GM19455 (cell line): ENCODE measurements around the gene DAPK3.
A peak's percentile ranks its signal among the peaks of the same experiment; 100 is the strongest.
"Not testable (repeated sequence)": the region's sequence is repeated elsewhere in the genome, so short reads cannot be mapped to it uniquely, and the experiment has no call there.

Experiments
- ATAC-seq: cut with Tn5 transposase; IDR thresholded peaks from one replicate; pipeline ENCODE4 v1.9.1; 2021; ENCODE audit not compliant: unreplicated experiment

The DAPK3 gene

GRCh38 chr19:3970808-3971598 lies at the start of gene DAPK3:
TSS of gene DAPK3 (minus strand) at chr19:3971099. CDS start at chr19:3969735, 1,364 bp downstream.
- peak; percentile 93 for ATAC-seq

GRCh38 chr19:4019578-4019977 lies 48.7 kb upstream of the DAPK3 start:
- no peak for ATAC-seq

DNA sequence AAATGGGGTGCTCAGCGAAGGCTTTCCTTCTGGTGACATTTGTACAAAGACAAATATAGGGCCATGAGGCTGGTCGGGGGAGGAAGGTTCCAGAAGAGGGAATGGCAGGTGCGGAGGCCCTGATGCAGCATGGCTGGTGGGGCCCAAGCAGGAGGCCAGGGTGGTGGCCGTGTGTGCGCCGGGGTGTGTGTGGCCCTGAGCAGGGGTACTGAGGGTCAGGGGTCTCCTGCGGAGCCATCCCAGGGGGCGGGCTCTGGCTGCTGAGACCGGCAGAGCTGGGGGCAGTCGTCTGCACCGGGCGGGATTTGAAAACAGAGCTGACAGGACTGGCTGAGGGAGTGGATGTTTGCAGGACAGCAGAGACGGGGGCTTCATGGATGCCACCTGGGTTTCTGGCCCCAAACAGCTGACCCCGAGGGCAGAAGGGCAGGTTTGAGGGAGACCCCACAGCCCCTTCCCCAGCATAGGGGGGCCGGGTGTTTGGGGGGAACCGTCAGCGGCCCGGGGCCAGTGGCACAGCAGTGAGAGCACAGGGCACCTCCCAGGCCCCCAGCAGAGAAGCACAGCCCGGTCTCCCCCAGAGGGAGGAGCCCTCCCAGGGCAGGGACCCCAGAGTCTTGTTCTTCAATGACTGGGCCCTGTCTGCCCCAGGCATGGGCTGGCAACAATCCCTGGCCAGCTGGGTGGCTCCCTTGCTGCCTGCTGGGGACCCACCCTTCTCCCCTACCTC lies 48.0 kb upstream of the DAPK3 start:
- no peak for ATAC-seq

DNA sequence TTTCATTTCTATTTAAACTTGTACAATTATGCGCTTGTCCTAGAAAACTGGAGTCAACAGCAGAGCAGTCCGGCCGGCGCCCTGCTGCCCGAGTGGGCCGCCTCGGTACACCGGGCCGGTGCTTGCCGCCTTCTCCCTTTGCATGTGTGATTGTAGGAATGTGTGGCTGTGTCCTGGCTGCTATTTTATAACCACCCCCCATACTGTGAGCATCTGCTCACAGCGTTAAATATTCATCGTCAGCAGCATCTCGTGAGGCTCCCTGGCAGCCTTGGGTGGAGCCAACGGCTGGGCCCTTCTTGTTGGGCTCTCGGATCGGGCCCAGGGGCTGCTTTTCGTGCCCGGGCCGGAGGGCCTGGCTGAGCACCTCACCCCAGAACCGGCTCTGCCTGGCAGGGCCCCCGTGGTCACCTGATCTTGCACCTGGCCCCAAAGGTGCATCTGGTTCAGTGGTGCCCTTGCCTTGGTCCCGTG lies 47.3 kb upstream of the DAPK3 start:
- no peak for ATAC-seq

GRCh38 chr19:4016903-4017638 lies 46.2 kb upstream of the DAPK3 start:
- no peak for ATAC-seq

DNA sequence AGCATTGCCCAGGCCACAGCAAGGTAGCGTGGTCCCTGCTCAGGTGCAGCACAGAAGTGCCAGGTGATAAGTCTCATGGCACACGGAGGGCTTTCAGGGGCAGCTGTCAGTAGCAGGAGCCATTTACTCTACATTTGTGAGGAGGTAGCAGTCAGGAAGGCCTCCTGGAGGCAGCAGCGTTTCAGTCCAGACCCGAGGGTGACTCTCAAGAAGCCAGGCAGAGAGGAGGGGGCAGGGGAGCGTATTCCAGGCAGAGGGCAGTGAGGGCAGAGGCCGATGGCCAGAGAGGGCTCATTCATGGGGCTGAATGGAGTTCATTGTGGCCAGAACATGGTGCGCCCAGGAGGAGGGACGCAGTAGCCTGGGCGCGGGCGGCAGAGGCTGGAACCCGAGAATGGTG lies 45.6 kb upstream of the DAPK3 start:
- ATAC-seq = no peak

DNA sequence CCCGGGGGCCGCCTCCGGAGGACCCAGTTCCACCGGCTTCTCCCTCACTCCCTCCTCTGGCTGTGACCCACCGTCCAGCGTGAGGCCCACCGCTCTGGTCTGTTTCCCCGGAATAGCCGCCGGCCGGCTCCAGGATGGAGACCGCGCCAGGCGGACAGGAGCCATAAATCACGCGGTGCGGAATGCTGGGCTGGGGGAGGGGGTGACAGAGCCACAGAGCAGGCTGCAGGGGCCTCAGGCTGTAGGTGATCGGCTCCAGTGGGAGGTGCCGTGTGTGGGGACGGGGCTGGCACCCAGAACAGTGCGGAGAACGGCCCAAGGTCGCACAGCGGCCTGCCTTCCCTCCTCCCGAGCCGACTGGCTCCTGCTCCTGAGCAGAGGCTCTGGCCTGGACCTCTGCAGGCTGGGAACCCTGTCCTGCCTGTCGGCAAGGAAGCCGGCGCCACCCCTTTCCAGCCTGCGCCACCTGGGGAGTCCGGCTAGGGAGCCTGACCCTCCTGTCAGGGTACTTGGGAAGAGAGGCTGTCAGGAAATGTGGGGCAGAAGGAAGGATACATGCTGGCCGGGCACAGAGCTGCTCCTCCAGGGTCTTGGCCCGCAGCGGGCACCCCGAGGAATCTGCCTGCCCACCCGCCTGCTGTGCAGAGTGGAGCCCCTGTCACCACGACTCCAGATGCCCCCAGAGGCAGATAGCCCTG lies 45.0 kb upstream of the DAPK3 start:
- no peak for ATAC-seq

GRCh38 chr19:4014541-4015491 lies 43.9 kb upstream of the DAPK3 start:
- no peak for ATAC-seq

DNA sequence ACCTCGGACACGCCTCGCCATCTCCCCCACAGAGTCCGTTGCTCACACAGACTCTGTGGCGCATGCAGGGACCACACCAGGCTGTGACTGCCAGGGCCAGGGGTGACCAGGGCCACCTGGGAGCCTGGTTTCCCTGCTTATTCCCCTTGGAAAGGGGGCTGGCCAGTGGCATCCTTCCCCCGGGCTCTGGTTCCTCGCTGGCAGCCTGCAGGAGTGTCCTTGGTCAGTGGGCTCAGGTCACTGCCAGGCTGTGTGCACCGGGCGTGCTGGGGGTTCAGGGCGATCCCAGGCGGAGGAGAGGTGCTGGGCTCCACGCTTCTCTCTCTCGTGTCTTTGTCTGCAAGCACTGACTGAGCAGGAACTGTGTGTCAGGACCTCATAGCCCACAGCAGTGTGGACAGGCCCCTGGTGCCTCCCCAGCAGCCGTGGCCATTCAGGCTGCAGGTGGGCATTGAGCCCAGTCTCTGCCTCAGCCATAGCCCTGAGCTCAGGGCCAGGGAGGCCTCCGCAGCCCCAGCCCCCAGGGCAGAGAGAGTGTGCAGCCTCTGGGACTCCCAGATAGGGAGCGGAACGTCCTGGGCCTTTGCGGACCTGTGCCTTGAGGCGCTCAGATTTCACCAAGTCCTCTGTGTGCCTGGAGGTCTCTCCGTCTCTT lies 43.1 kb upstream of the DAPK3 start:
- no peak for ATAC-seq

- ATAC-seq = no peak
Observed at GRCh38 chr19:4012975-4013634, 42.2 kb upstream of the DAPK3 start.

GRCh38 chr19:4012092-4012974 lies 41.4 kb upstream of the DAPK3 start:
- ATAC-seq = no peak

GRCh38 chr19:4011430-4011829 lies 40.5 kb upstream of the DAPK3 start:
- ATAC-seq = not testable (repeated sequence)

DNA sequence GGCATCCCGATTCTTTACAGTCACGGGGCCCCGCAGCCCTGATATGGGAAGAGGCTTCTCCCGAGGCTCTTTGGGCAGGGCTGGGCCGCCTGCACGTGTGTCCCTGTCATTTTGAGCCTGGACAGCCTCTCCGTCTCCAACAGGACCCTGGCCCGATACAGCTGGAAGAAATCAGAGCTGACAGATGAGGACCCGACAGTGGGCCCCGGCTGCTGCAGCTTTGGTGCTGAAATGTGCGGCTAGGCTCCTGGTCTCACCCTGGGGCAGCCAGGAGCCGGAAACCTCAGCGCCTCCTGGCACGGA lies 39.9 kb upstream of the DAPK3 start:
- ATAC-seq = no peak

- ATAC-seq = no peak
Observed at GRCh38 chr19:4009990-4010807, 39.3 kb upstream of the DAPK3 start.

DNA sequence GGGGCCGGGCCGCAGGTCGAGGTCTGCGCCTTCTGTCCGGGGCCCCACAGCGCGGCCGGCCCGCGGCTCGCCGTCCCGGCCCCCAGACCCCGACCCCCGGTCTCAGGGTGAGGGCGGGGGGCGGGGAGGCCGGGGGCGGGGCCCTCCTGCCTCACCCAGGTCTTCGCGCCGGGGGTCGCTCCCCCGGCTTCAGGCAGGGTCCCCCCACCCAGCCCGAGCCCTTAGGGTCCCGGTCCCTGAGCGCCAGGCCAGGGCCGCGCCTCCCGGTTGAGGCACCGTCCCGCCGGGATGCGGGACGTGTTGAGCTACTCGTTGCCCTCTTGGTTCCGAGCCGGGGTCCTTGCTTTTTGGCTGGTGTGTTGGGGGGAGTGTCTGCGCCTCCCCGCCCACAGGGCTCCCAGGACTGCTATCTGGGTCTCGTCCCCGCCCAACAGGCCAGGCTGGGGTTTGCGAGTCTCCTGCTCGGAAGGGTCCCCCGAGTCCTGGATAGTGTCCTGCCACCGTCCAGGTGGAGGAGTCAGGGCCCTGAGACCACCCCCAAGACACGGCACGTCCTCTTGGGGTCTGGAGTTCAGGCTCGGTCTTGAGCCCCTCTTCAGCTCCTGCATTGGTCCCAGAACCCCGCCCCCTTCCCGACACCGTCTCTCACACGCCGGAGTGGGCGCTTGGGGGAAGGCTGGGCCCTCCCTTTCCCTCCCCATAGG lies 37.1 kb upstream of the DAPK3 start:
- no peak for ATAC-seq

GRCh38 chr19:4007021-4007835 lies 36.3 kb upstream of the DAPK3 start, which contains the start of gene PIAS4:
TSS of gene PIAS4 (plus strand) at chr19:4007736. CDS start at chr19:4007761, 25 bp downstream.
- peak; percentile 78 for ATAC-seq
